Lung (tissue), 12 donors: Measurements from ENCODE around the gene ASRGL1. TPM values are rescaled to one million over a fixed set of nuclear protein-coding genes. Genes with fewer than 3 reads are reported as not detected.
A peak's percentile ranks its signal among the peaks of the same experiment; 100 is the strongest.

Experiments
- ATAC-seq: fragments of 200-7000 bp; cut with Tn5 transposase; one replicate; pipeline ENCODE4 v1.9.1; 2020; ENCODE audit warnings: moderate number of reproducible peaks; ENCODE audit not compliant: insufficient read depth, low FRiP score
- DNase-seq, 3 donors: peaks; one replicate each; pipeline ENCODE4 v3.0.0-alpha.2; 2013 to 2017
- H3K27ac ChIP-seq, 2 donors: one replicate each; pipeline ENCODE4 v1.5.1; 2013; ENCODE audit warnings: mild to moderate bottlenecking in 2 of 2, moderate library complexity in 2 of 2, control low read depth in 1 of 2, inconsistent platforms in 1 of 2, low read depth in 1 of 2, low read length in 1 of 2
- H3K27me3 ChIP-seq, 3 donors: one replicate each; pipeline ENCODE4 v1.5.1; 2013; ENCODE audit warnings: low read length in 2 of 3; ENCODE audit not compliant: control insufficient read depth in 3 of 3, insufficient read depth in 3 of 3
- H3K36me3 ChIP-seq, 4 donors: one replicate each; pipeline ENCODE4 v1.5.1; 2013; ENCODE audit warnings: low read length in 4 of 4, mild to moderate bottlenecking in 1 of 4, moderate library complexity in 1 of 4; ENCODE audit not compliant: control insufficient read depth in 4 of 4, insufficient read depth in 4 of 4
- H3K4me1 ChIP-seq, 5 donors: one replicate each; pipeline ENCODE4 v1.5.1; 2013; ENCODE audit warnings: low read length in 5 of 5, mild to moderate bottlenecking in 2 of 5, moderate library complexity in 1 of 5; ENCODE audit not compliant: control insufficient read depth in 5 of 5, insufficient read depth in 5 of 5
- H3K4me3 ChIP-seq: one replicate; pipeline ENCODE4 v1.5.1; 2013; ENCODE audit warnings: mild to moderate bottlenecking, control low read depth, moderate library complexity
- H3K9ac ChIP-seq, 2 donors: one replicate each; pipeline ENCODE4 v1.5.1; 2013; ENCODE audit warnings: low read length in 2 of 2, control low read depth in 1 of 2; ENCODE audit not compliant: insufficient read depth in 1 of 2
- H3K9me3 ChIP-seq, 4 donors: one replicate each; pipeline ENCODE4 v1.5.1; 2013; ENCODE audit warnings: low read length in 3 of 4, mild to moderate bottlenecking in 1 of 4, moderate library complexity in 1 of 4; ENCODE audit not compliant: control insufficient read depth in 4 of 4, insufficient read depth in 3 of 4
- WGBS, 2 donors: extraction: QIAGEN DNeasy Blood & Tissue Kit; methylation state at CpG; one replicate each; pipeline ENCODE4 v1.1.7; 2013; 5-methylcytosine and 5-hydroxymethylcytosine counted together
- polyA plus RNA-seq, 2 donors: library from polyadenylated mRNA; stranded (reverse); fragments of 200-250 nt; gene quantifications; one replicate each; pipeline ENCODE4 v1.2.1, GENCODE V29; 2013
- total RNA-seq, 2 donors: library from RNA; depleted of rRNA in 1 of 2; stranded (reverse); fragments of >200 nt in 1 of 2; gene quantifications; one replicate each; pipeline ENCODE4 v1.2.1, GENCODE V29; 2014 to 2021
- TF ChIP-seq, protein P1 (sequence below): IDR thresholded peaks from 2 replicates; pipeline ENCODE4 v1.5.1; 2012; ENCODE audit warnings: mild to moderate bottlenecking; ENCODE audit errors: control extremely low read depth, extremely low read depth
- donor health status: control.
- donor health status: control.
- donor health status: Bipolar disorder and iron deficiency.
- donor health status: healthy.
- donor health status: DM: yes; HTN: yes; CAD: no.

Gene ASRGL1
- total and polyA plus RNA-seq, 4 donors = 6.3 to 36.1 (median 28.2) TPM

DNA sequence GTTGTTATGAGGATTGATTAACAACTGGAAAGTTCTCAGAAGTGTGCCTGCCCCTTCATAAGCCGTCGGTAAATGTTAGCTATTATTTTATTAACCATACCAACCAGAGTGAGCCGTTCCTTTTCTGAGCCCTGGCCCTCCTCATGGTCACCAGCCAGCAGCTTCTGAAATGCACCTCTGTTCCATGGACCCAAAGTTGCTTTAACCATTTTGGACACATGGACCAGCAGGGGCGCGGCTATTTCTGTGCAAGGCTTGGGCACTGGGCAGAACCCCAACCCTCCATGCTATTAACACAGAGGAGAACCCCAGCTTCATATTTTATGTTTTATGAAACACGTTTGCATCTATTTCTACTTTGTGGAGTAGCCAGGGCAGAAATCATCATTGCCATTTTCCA, 63.0 kb downstream of the ASRGL1 start:
- TF ChIP-seq, protein P1, sequence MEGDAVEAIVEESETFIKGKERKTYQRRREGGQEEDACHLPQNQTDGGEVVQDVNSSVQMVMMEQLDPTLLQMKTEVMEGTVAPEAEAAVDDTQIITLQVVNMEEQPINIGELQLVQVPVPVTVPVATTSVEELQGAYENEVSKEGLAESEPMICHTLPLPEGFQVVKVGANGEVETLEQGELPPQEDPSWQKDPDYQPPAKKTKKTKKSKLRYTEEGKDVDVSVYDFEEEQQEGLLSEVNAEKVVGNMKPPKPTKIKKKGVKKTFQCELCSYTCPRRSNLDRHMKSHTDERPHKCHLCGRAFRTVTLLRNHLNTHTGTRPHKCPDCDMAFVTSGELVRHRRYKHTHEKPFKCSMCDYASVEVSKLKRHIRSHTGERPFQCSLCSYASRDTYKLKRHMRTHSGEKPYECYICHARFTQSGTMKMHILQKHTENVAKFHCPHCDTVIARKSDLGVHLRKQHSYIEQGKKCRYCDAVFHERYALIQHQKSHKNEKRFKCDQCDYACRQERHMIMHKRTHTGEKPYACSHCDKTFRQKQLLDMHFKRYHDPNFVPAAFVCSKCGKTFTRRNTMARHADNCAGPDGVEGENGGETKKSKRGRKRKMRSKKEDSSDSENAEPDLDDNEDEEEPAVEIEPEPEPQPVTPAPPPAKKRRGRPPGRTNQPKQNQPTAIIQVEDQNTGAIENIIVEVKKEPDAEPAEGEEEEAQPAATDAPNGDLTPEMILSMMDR = no peak
- H3K9ac ChIP-seq = peak overlapping the region in 1 of 2 donors; percentile 2
- H3K36me3 ChIP-seq = no peaks in the 10 kb centered on the region
- 64 to 84% methylated on average over 6 of the region's 6 CpGs for WGBS, 2 donors
- peak overlapping the region in 1 of 2 donors; percentile 73 for H3K27ac ChIP-seq
- H3K4me1 ChIP-seq = peaks cover 10 to 81% (median 36%) of the 10 kb centered on the region in 5 donors
- ATAC-seq (no peak), DNase-seq (no peak)
- H3K9me3 ChIP-seq = no peaks in the 10 kb centered on the region
- H3K4me3 ChIP-seq = no peak overlapping the region
- no peaks in the 10 kb centered on the region for H3K27me3 ChIP-seq

DNA sequence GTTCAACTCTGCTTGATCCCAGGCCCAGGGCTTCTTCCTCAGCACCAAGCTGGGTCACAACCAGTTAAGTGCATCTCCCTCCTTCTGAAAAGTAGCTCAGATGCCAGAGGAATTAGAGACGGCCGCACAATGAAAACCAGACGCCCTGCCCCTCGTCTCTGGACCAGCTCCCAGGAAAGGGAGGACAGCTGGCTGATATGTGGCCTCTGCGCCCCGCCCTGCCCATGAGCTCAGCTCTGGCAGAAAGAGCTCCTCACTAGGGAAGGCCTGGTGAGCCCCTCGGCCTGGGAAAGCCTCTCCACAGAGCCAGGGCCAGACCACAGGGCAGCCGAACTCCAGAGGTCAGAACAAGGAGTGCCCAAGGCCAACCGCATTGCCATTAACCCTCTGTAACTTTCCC, 63.5 kb downstream of the ASRGL1 start:
- peak overlapping the region; percentile 0 to 24 for H3K9ac ChIP-seq
- no peaks in the 10 kb centered on the region for H3K27me3 ChIP-seq
- peak overlapping the region in 1 of 2 donors; percentile 21 for H3K27ac ChIP-seq
- peaks cover 10 to 77% (median 36%) of the 10 kb centered on the region in 5 donors for H3K4me1 ChIP-seq
- TF ChIP-seq, protein P1 = no peak
- ATAC-seq (peak; percentile 13), DNase-seq (peak; percentile 93 to 96 (median 96))
- no peaks in the 10 kb centered on the region for H3K9me3 ChIP-seq
- WGBS, 2 donors = 62 to 67% methylated on average over 9 of the region's 9 CpGs
- H3K4me3 ChIP-seq = no peak overlapping the region
- no peaks in the 10 kb centered on the region for H3K36me3 ChIP-seq

DNA sequence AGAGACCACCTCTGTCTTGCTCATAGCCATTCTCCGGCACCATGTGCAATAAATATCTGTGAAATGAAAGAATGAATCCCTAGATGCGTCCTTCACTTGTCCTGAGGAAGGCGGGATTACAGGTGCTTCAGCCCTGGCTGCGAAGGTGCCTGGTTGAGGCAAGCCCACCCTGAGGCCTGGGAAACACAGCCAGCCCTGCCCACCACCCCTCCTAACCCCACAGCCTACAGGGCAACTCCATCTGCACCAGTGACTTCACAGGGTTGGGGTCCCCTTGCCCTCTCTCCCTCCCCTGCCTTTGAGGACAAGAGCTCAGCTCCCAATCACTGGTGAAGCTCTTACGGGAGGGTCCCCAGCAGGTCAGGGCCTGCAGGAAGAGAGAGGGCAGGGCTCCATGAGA, 64.1 kb downstream of the ASRGL1 start:
- H3K9ac ChIP-seq = peak overlapping the region; percentile 0 to 24

More for the DNA sequence above, 64.1 kb downstream of the ASRGL1 start:
- TF ChIP-seq, protein P1 = no peak
- Histone ChIP-seq H3K4me1 (peaks cover 10 to 76% (median 38%) of the 10 kb centered on the region in 5 donors), H3K9me3 (no peaks in the 10 kb centered on the region), H3K36me3 (no peaks in the 10 kb centered on the region), H3K27ac (peak overlapping the region in 1 of 2 donors; percentile 62), H3K27me3 (no peaks in the 10 kb centered on the region), H3K4me3 (no peak overlapping the region)
- WGBS, 2 donors = 94 to 100% methylated on average over 5 of the region's 5 CpGs
- DNase-seq (no peak), ATAC-seq (no peak)
